Hair follicular keratinocyte (primary cell): ENCODE results near the gene CFAP46. TPM values are rescaled to one million over a fixed set of nuclear protein-coding genes. Genes with fewer than 3 reads are reported as not detected.

ENCODE experiments used
- total RNA-seq: library from RNA; depleted of rRNA; stranded (reverse); fragments of >200 nt; gene quantifications from 2 replicates; pipeline ENCODE4 v1.2.3, GENCODE V29; 2015

CFAP46 gene
- 2.4 and 2.5 TPM in 2 replicates for total RNA-seq

DNA sequence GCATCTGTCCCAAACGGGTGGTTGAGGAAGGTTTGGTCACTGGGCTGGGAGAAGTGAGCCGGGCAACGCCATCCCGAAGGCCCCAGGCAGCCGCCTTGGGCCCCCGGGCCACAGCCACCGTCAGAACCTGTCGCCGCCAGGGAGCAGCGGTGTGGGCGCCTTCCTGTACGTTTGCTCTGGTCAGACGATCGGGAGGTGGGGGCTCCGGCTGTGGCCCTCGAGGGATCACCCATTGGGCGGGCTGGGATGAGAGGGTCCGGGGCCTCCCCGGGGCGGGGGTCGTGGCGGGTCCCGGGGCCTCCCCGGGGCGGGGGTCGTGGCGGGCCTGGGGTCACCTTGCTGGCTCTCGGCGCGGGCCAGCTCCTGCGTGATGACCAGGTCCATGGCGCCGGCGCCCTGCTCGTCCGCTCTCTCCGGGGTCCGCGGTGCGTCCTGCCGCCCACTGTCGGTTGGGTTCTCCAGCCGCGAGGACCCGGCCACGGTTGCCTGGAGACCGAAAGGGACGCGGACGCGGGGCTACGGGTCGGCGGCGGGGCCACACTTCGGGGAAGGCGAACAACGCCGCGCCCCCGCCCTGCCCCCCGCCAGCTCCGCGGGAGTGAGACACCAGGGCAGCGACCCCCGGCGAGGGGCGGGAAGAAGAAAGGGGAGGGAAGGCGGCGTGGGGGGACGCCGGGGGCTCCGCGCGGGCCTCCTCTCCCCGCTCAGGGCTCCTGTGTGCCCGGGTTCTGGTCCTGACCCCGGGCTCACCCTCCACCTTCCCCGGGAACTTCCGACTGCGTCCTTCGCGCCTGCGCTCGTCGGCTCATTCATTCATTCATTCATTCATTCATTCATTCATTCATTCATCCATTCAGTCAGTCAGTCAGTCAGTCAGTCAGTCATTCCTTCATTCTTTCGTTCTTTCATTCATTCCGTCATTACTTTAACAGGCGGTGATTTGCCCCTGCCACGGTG is at the start of gene CFAP46:
CFAP46 (minus strand) TSS at position 470 of the 957 bp plus-strand sequence; CDS start at position 384, 86 bp downstream.

DNA sequence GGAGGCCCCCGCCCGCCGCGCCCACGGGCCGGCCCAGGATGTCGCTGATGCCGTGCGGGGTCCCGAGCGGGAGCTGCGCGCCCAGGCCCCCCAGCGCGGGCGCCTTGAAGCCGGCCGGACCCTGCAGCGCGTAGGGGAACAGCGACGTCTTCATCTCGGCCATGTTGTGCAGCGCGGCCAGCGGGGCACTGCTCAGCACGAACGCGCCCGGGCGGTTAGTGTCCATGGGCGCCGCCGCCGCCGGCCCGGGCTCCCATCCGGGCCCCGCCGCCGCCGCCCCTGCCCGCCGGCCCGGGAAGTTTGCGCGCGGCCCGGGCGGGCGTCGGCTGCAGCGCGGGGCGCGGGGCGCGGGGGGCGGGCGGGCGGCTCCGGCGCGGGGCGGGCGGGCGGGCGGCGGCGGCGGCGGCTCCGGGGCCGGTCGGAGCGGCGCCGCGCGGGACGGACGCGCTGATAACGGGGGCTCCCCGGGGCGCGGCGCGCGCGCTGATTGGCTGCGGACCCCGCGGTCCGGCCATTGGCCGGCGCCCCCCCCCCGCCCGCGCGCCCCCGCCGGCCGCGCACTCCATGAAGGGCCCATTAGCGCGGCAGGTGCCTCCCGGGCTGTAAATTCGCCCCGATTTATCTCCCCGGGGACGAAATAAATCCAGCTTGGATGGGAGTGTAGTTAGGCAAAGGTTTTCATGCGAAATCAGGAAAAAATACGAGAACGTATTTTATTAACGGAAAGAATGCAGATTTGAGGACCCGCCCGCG is 156.5 kb downstream of the CFAP46 start, which contains the start of gene NKX6-2:
NKX6-2 (minus strand) TSS at position 425 of the 753 bp plus-strand sequence; CDS start at position 226, 199 bp downstream.

Other genes starting within 250 kb of the CFAP46 start
- gene NKX6-2, start 156.4 kb downstream of the CFAP46 start, total RNA-seq, result not detected in 2 replicates
- not detected in 2 replicates for gene ADGRA1, start 145.4 kb upstream of the CFAP46 start, total RNA-seq
- not detected in 2 replicates for gene KNDC1, start 217.6 kb upstream of the CFAP46 start, total RNA-seq